K562 (cell line): ENCODE measurements around the gene PLAAT3. TPM values are rescaled to one million over a fixed set of nuclear protein-coding genes. Genes with fewer than 3 reads are reported as not detected.

ENCODE experiments used
- CEBPB ChIP-seq: fragments of 450-650 bp; IDR thresholded peaks from 2 replicates; pipeline ENCODE4 v1.6.1; 2016; ENCODE audit warnings: missing genetic modification characterization, missing compliant biosample characterization
- DIDO1 ChIP-seq: fragments of 450-650 bp; IDR thresholded peaks from 2 replicates; pipeline ENCODE4 v1.6.1; 2016; ENCODE audit warnings: low read depth, missing biosample characterization, missing genetic modification characterization
- ESRRB ChIP-seq: fragments of 250-450 bp; sonication (Bioruptor Pico); IDR thresholded peaks from 2 replicates; pipeline ENCODE4 v1.5.0; 2020; ENCODE audit warnings: mild to moderate bottlenecking, moderate library complexity, borderline replicate concordance
- GABPB1 ChIP-seq: sonication (generic); formaldehyde crosslinking; IDR thresholded peaks from 2 replicates; pipeline ENCODE4 v1.8.0; 2022; ENCODE audit warnings: mild to moderate bottlenecking, missing genetic modification reagents
- KLF16 ChIP-seq: IDR thresholded peaks from 2 replicates; pipeline ENCODE4 v1.6.1; 2016; ENCODE audit warnings: antibody characterized with exemption
- MAZ ChIP-seq, 2 experiments: fragments of 450-650 bp in 1 of 2; sonication (generic) in 1 of 2; formaldehyde crosslinking; IDR thresholded peaks in 1 of 2; conservative IDR thresholded peaks in 1 of 2; 2 replicates each; pipeline versions ENCODE4 v1.4.0 to v1.5.0; 2020; ENCODE audit warnings: mild to moderate bottlenecking in 1 of 2, missing genetic modification reagents in 1 of 2
- MEF2D ChIP-seq: conservative IDR thresholded peaks from 2 replicates; pipeline ENCODE4 v1.6.1; 2016; ENCODE audit warnings: low read depth, missing genetic modification characterization, missing compliant biosample characterization
- SMAD4 ChIP-seq: fragments of 250-450 bp; sonication (Bioruptor Pico); conservative IDR thresholded peaks from 2 replicates; pipeline ENCODE4 v1.8.0; 2021; ENCODE audit warnings: inconsistent platforms, mild to moderate bottlenecking, moderate library complexity
- SRF ChIP-seq, 2 experiments: fragments of 250-450, 450-650 bp in 1 of 2; sonication (Bioruptor Pico) in 1 of 2; sonication (generic) in 1 of 2; formaldehyde crosslinking; IDR thresholded peaks; 2 replicates each; pipeline versions ENCODE4 v1.5.0 to v1.5.1; 2020 to 2022; ENCODE audit warnings: mild to moderate bottlenecking in 1 of 2, missing genetic modification reagents in 1 of 2
- TAF7 ChIP-seq: fragments of 450-650 bp; IDR thresholded peaks from 2 replicates; pipeline ENCODE4 v1.6.1; 2016; ENCODE audit warnings: missing genetic modification characterization, missing compliant biosample characterization
- ZNF133 ChIP-seq: fragments of 250-450 bp; sonication (Bioruptor Pico); IDR thresholded peaks from 2 replicates; pipeline ENCODE4 v1.4.0; 2020; ENCODE audit warnings: mild to moderate bottlenecking
- ZNF707 ChIP-seq: fragments of 250-450 bp; sonication (Bioruptor Pico); conservative IDR thresholded peaks from 2 replicates; pipeline ENCODE4 v1.8.0; 2022; ENCODE audit warnings: inconsistent platforms, mild to moderate bottlenecking, moderate library complexity
- polyA plus RNA-seq, 8 experiments: library from polyadenylated mRNA; depleted of rRNA in 4 of 8; stranded (reverse) in 5 of 8; unstranded in 3 of 8; fragments of >200 nt; fragmentation: Nextera tagmentation in 2 of 8; fragmentation: Illumina TruSeq in 1 of 8; extraction: Ambion mirVana in 2 of 8; extraction: Trizol in 1 of 8; gene quantifications; 2 replicates each; pipeline versions ENCODE4 v1.2.1 to v1.2.3, GENCODE V29; 2011 to 2014; ENCODE audit warnings: inconsistent platforms in 1 of 8, missing spikeins in 1 of 8
- total RNA-seq, 7 experiments: library from RNA; depleted of rRNA in 6 of 7; stranded (reverse); fragments of >200 nt in 6 of 7; fragmentation: Illumina TruSeq in 2 of 7; extraction: Trizol in 2 of 7; gene quantifications; 2 replicates each; pipeline versions ENCODE4 v1.2.1 to v1.2.3, GENCODE V29; 2011 to 2021; ENCODE audit warnings: low replicate concordance in 1 of 7
- TF ChIP-seq, protein P1 (sequence below): fragments of 250-450 bp; sonication (Bioruptor Pico); IDR thresholded peaks from 2 replicates; pipeline ENCODE4 v1.5.0; 2020; ENCODE audit warnings: mild to moderate bottlenecking
- TF ChIP-seq, protein P2 (sequence below): fragments of 450-650 bp; IDR thresholded peaks from 2 replicates; pipeline ENCODE4 v1.6.1; 2016
- TF ChIP-seq, protein P3 (sequence below): fragments of 450-650 bp; formaldehyde crosslinking; IDR thresholded peaks from 2 replicates; pipeline ENCODE4 v1.4.0; 2022; ENCODE audit warnings: missing genetic modification characterization
- TF ChIP-seq, protein P4 (sequence below): fragments of 450-650 bp; formaldehyde crosslinking; IDR thresholded peaks from 2 replicates; pipeline ENCODE4 v1.4.0; 2020; ENCODE audit warnings: mild to moderate bottlenecking, moderate library complexity
- TF ChIP-seq, protein P5 (sequence below): fragments of 450-650 bp; conservative IDR thresholded peaks from 2 replicates; pipeline ENCODE4 v1.6.1; 2016; ENCODE audit warnings: missing genetic modification characterization, low read depth, mild to moderate bottlenecking, missing compliant biosample characterization, moderate library complexity

The PLAAT3 gene
- total and polyA plus RNA-seq, 9 of the 15 experiments (the other 6 are each of a cell fraction or from before 2014, with no cell fraction given), result 0.80 to 2.7 (median 1.4) TPM

DNA sequence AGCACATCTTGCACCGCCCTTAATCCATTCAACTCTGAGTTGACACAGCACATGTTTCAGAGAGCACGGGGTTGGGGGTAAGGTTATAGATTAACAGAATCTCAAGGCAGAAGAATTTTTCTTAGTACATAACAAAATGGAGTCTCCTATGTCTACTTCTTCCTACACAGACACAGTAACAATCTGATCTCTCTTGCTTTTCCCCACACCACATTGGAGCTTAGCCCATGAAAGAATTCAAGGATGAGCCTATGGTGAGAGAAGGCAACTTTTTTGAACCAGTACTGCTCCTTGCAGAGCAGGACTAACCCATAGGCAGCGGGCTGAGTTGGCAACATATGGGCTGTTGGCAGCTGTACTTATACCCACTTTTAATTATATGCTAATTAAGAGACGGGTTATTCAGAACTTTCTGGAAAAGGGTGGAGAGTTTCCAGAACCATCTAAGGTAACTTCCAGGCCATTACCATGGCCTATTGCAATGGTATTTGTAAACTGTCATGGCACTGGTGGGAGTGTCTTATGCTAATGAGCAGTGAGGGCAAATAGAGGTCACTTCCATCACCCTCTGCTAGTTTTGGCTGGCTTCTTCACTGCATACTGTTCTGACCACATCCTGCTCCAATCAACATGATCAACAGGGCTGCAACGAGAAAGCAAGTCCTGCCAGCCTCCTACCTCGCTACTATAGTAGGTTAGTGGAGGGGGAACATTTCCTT is 83.0 kb downstream of the PLAAT3 start (continued):
- TF ChIP-seq DIDO1 (tag) (peak; percentile 78; the same call in 1 of the 2 replicates), SRF (CRISPR knock-in tag; IDR thresholded peaks at IDR 0.05) (peak; percentile 76 to 87; a peak in 3 of 4 replicates), SMAD4 (CRISPR knock-in tag) (peak; percentile 98), MAZ (CRISPR knock-in tag; conservative IDR thresholded peaks at IDR 0.05 in 1 of 2, IDR thresholded peaks at IDR 0.05 in 1 of 2) (peak in 1 of 2 experiments; percentile 85; a peak in 2 of 4 replicates), ZNF133 (CRISPR knock-in tag) (peak; percentile 93), GABPB1 (CRISPR knock-in tag) (peak; percentile 39; the same call in 1 of the 2 replicates), CEBPB (peak; percentile 57), TAF7 (tag) (peak; percentile 94), ZNF707 (CRISPR knock-in tag) (peak; percentile 75), KLF16 (peak; percentile 64), MEF2D (tag) (peak; percentile 97), ESRRB (CRISPR knock-in tag) (peak; percentile 83)
- TF ChIP-seq, protein P1, sequence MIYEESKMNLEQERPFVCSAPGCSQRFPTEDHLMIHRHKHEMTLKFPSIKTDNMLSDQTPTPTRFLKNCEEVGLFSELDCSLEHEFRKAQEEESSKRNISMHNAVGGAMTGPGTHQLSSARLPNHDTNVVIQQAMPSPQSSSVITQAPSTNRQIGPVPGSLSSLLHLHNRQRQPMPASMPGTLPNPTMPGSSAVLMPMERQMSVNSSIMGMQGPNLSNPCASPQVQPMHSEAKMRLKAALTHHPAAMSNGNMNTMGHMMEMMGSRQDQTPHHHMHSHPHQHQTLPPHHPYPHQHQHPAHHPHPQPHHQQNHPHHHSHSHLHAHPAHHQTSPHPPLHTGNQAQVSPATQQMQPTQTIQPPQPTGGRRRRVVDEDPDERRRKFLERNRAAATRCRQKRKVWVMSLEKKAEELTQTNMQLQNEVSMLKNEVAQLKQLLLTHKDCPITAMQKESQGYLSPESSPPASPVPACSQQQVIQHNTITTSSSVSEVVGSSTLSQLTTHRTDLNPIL (CRISPR knock-in tag), result peak; percentile 97
- TF ChIP-seq, protein P2, sequence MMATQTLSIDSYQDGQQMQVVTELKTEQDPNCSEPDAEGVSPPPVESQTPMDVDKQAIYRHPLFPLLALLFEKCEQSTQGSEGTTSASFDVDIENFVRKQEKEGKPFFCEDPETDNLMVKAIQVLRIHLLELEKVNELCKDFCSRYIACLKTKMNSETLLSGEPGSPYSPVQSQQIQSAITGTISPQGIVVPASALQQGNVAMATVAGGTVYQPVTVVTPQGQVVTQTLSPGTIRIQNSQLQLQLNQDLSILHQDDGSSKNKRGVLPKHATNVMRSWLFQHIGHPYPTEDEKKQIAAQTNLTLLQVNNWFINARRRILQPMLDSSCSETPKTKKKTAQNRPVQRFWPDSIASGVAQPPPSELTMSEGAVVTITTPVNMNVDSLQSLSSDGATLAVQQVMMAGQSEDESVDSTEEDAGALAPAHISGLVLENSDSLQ, result peak; percentile 77
- TF ChIP-seq, protein P3, sequence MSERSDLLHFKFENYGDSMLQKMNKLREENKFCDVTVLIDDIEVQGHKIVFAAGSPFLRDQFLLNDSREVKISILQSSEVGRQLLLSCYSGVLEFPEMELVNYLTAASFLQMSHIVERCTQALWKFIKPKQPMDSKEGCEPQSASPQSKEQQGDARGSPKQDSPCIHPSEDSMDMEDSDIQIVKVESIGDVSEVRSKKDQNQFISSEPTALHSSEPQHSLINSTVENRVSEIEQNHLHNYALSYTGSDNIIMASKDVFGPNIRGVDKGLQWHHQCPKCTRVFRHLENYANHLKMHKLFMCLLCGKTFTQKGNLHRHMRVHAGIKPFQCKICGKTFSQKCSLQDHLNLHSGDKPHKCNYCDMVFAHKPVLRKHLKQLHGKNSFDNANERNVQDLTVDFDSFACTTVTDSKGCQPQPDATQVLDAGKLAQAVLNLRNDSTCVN (CRISPR knock-in tag), result peak; percentile 97
- TF ChIP-seq, protein P4, sequence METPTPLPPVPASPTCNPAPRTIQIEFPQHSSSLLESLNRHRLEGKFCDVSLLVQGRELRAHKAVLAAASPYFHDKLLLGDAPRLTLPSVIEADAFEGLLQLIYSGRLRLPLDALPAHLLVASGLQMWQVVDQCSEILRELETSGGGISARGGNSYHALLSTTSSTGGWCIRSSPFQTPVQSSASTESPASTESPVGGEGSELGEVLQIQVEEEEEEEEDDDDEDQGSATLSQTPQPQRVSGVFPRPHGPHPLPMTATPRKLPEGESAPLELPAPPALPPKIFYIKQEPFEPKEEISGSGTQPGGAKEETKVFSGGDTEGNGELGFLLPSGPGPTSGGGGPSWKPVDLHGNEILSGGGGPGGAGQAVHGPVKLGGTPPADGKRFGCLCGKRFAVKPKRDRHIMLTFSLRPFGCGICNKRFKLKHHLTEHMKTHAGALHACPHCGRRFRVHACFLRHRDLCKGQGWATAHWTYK, result peak; percentile 98
- TF ChIP-seq, protein P5, sequence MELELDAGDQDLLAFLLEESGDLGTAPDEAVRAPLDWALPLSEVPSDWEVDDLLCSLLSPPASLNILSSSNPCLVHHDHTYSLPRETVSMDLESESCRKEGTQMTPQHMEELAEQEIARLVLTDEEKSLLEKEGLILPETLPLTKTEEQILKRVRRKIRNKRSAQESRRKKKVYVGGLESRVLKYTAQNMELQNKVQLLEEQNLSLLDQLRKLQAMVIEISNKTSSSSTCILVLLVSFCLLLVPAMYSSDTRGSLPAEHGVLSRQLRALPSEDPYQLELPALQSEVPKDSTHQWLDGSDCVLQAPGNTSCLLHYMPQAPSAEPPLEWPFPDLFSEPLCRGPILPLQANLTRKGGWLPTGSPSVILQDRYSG (tag), result peak; percentile 98
